AG09319 (cell line): ENCODE results near the gene NPTX2.

Experiments used
- DNase-seq: peaks from one replicate; pipeline ENCODE4 v3.0.0-alpha.2; 2010; ENCODE audit warnings: low read depth; ENCODE audit errors: extremely low read depth
- CTCF ChIP-seq: IDR thresholded peaks from 2 replicates; pipeline ENCODE4 v1.5.1; 2011; ENCODE audit warnings: low read depth, mild to moderate bottlenecking, inconsistent platforms, low read length, moderate library complexity

The NPTX2 gene

GRCh38 chr7:98643236-98643985 lies 26.3 kb downstream of the NPTX2 start:
- no peak for DNase-seq

DNA sequence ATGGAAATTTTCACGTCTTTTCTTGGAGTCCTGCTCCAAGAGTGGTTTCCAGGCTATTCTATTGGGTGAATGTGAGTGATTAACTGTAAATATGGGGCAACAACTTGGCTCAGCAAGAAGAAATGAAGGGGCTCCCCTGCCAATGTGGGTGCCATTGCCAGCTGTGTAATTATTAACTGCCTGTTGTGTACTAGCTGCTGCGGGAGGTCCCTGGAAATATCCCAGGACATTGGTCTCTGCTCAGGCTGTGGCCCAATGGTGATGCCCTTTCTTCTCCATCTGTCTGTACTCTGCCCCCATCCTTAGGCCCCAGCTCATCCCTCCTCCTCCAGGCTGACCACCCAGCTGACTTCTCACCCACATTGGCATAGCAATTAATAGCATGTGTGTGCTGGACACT lies 29.4 kb downstream of the NPTX2 start:
- no peak for DNase-seq
- no peak for TF ChIP-seq CTCF

More at GRCh38 chr7:98643236-98643985, 26.3 kb downstream of the NPTX2 start:
- no peak for TF ChIP-seq CTCF

GRCh38 chr7:98647326-98647725 lies 30.2 kb downstream of the NPTX2 start:
- no peak for DNase-seq

DNA sequence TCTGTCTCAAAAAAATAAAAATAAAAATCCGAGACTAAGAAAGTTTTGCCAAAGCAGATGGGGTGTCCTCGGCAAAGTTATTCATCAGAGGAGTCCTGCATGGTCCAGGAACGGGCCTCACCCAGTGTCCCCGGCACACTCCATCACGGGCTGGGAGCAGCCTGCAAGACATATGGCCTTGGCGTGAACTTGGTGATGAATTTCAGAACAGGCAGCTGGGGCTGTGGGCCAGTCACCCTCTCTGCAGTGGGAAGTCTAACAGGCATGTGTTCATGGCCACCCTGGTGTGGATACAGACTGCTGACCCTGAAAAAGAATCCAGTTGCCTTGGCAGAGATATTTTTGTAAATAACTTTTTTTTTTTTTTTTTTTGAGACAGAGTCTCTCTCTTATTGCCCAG lies 34.7 kb downstream of the NPTX2 start:
- TF ChIP-seq CTCF, result no peak
- DNase-seq, result no peak

More at GRCh38 chr7:98647326-98647725, 30.2 kb downstream of the NPTX2 start:
- TF ChIP-seq CTCF, result no peak

- no peak for TF ChIP-seq CTCF
- DNase-seq, result no peak
These were observed 36.7 kb downstream of the NPTX2 start for GRCh38 chr7:98653601-98654310.

GRCh38 chr7:98654524-98655272 lies 37.6 kb downstream of the NPTX2 start:
- DNase-seq, result no peak
- no peak for TF ChIP-seq CTCF

- TF ChIP-seq CTCF, result no peak
- DNase-seq, result no peak
These were observed 38.5 kb downstream of the NPTX2 start for GRCh38 chr7:98655611-98656010.
